Activated naive CD4-positive, alpha-beta T cell treated with anti-CD3 and anti-CD28 coated beads, Interleukin-2, amount 50 U/mL, for 72 hours (primary cell): ENCODE measurements around the gene PHOSPHO1. TPM values are rescaled to one million over a fixed set of nuclear protein-coding genes. Genes with fewer than 3 reads are reported as not detected.

ENCODE experiments used
- ATAC-seq, 2 donors: fragments of 150-1000 bp; cut with Tn5 transposase; 2 replicates each; pipeline ENCODE4 v1.10.0; 2021; ENCODE audit warnings: mild to moderate bottlenecking in 2 of 2, moderate library complexity in 2 of 2
- DNase-seq, 2 donors: peaks; one replicate each; pipeline ENCODE4 v3.0.0; 2021 to 2022; ENCODE audit warnings: low spot score in 2 of 2
- H3K27ac Mint-ChIP-seq, 2 donors: one replicate each; pipeline ENCODE4 v1.8.0; 2022; ENCODE audit warnings: mild to moderate bottlenecking in 2 of 2, mixed read lengths in 2 of 2
- H3K36me3 Mint-ChIP-seq, 2 donors: one replicate each; pipeline ENCODE4 v1.8.0; 2022; ENCODE audit warnings: mixed read lengths in 2 of 2
- H3K9me3 Mint-ChIP-seq, 2 donors: one replicate each; pipeline ENCODE4 v1.8.0; 2022; ENCODE audit warnings: mixed read lengths in 2 of 2
- total RNA-seq, 2 donors: library from RNA; stranded (reverse); gene quantifications; one replicate each; pipeline ENCODE4 v1.2.3, GENCODE V29; 2022

Gene PHOSPHO1
- total RNA-seq, 2 donors from 2014 or later, result not detected

DNA sequence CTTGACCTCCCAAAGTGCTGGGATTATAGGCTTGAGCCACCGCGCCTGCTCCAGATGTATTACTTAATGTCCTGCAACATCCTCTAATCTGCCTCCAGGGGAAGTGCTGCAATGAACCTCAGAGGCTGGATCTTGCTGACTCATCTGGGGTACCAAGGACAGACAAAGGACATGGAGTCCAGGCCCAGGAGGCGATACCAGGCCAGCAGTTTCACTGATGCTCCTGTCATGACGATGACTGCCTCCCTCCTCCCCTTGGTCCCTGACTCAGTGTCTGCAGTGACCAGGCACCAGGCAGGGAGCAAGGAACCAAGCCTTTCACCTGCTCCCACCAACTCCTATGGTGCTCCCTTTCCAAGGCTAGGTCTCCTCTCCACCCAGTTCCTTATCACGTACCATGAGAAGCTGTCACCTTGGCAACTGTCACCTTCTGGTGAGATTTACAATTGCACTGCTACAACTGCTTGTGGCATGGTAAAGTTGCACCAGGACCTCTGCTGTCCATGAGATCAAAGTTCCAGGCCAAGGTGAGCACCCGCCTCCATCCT, 21.6 kb upstream of the PHOSPHO1 start:
- H3K9me3 Mint-ChIP-seq, result no peaks in the 10 kb centered on the region

DNA sequence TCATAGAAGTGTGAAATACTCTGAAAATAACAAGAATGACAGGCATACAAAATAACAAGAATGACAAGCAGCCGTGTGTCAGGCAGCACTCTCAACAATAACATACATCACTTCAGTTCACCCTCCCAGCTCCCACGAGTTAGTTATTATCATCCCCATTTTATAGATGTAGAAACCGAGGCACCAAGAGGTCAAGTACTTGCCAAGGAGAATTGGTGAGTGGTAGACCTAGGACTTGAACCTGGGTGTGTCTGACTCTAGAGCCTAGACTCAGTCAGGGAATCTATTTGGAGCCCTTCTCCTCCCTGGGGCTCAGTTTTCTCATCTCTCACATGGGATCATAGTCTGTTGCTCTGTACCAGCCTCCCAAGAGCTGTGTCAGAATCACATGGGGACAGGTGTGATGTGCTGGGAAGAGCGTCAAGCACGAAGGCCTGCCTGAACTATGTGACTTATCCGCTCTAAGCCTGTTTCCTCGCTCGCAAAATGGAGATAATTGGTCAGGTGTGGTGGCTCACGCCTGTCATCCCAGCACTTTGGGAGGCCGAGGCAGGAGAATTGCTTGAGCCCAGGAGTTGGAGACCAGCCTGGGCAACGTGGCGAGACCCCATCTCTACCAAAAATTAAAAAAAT, 19.4 kb upstream of the PHOSPHO1 start:
- no peaks in the 10 kb centered on the region for H3K9me3 Mint-ChIP-seq
- ATAC-seq, result no peak
- H3K36me3 Mint-ChIP-seq, result no peaks in the 10 kb centered on the region
- DNase-seq, result no peak
- no peak overlapping the region for H3K27ac Mint-ChIP-seq

More for the DNA sequence above, 21.6 kb upstream of the PHOSPHO1 start:
- DNase-seq (no peak), ATAC-seq (no peak)
- no peaks in the 10 kb centered on the region for H3K36me3 Mint-ChIP-seq
- H3K27ac Mint-ChIP-seq, result peak overlapping the region in 1 of 2 donors; percentile 4

DNA sequence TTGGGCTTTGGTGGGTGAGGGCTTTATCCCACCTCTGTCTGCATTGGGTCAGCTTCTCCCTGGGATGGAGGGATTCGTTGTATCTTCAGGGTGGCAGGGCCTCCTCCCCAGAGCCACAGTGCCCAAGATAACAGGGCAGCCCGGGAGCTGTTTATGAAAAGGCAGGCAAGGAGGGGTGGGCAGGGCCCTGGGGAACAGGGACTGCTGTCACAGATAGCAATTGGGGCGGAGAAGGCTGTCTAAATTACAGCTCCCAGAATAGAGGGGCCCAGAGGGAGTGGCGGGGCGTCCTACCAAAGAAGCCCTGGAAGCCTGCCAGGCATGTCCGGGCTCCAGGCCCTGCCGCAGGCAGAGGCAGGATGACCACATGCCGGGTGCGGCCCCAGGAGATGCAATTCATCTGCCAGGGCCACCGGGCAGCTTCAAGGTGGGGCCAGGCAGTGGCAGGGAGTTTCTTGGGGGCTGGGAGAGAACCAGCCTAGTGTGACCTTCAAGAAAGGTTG, 18.8 kb upstream of the PHOSPHO1 start:
- DNase-seq (no peak), ATAC-seq (no peak)
- H3K36me3 Mint-ChIP-seq, result no peaks in the 10 kb centered on the region
- H3K27ac Mint-ChIP-seq, result no peak overlapping the region
- no peaks in the 10 kb centered on the region for H3K9me3 Mint-ChIP-seq

DNA sequence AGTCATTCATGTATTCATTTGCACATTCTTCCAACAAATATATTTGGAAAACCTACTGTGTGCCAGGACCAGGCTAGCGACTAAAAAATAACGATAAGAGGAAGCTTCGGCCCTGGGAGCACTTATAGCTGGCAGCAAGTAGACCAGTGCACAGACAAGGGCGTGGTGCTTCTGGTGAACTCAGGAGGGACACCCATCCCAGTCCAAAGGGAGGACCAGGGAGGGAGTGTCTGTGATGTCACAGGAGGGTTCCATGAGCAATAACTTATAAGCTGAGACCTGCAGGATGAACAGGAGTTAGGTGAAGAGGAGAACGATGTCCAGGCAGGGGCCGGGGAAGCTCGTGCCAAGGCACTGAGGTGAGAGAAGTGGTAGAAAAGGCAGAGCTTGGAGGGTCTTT, 17.4 kb upstream of the PHOSPHO1 start:
- DNase-seq (no peak), ATAC-seq (no peak)
- Mint-ChIP-seq H3K36me3 (no peaks in the 10 kb centered on the region), H3K27ac (no peak overlapping the region), H3K9me3 (no peaks in the 10 kb centered on the region)

DNA sequence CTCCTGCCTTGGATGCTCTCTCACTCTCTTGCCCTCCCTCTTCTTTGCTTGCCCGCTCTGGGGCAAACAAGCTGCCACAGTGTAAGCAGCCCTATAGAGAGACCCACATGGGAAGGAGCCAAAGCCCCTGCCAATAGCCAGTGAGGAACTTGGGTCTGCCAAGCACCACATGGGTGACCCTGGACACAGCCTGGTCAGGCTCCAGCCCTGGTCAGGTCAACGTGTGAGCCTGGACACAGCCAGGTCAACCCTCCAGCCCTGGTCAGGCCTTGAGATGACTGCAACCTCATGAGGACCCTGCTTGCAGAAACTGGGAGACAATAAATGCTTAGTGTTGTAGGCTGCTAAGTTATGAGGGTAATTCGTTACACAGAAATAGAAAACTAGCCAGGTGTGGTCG, 14.3 kb upstream of the PHOSPHO1 start:
- Mint-ChIP-seq H3K9me3 (no peaks in the 10 kb centered on the region), H3K36me3 (no peaks in the 10 kb centered on the region), H3K27ac (no peak overlapping the region)
- no peak for DNase-seq
- no peak for ATAC-seq

DNA sequence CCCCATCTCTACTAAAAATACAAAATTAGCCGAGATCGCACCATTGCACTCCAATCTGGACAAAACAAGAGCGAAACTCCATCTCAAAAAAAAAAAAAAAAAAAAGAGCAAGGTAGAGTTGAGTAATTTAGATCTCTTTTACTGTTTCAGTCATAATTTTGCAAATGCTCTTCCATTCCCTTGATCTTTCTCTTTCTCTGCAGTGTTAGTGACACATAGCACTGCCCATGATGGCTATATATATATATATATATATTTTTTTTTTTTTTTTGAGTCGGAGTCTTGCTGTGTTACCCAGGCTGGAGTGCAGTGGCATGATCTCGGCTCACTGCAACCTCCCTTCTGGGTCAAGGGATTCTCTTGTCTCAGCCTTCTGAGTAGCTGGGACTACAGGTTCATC, 12.2 kb upstream of the PHOSPHO1 start:
- ATAC-seq (peak in 1 of 2 donors; percentile 94), DNase-seq (no peak)
- no peak overlapping the region for H3K27ac Mint-ChIP-seq
- no peaks in the 10 kb centered on the region for H3K36me3 Mint-ChIP-seq
- H3K9me3 Mint-ChIP-seq, result no peaks in the 10 kb centered on the region

DNA sequence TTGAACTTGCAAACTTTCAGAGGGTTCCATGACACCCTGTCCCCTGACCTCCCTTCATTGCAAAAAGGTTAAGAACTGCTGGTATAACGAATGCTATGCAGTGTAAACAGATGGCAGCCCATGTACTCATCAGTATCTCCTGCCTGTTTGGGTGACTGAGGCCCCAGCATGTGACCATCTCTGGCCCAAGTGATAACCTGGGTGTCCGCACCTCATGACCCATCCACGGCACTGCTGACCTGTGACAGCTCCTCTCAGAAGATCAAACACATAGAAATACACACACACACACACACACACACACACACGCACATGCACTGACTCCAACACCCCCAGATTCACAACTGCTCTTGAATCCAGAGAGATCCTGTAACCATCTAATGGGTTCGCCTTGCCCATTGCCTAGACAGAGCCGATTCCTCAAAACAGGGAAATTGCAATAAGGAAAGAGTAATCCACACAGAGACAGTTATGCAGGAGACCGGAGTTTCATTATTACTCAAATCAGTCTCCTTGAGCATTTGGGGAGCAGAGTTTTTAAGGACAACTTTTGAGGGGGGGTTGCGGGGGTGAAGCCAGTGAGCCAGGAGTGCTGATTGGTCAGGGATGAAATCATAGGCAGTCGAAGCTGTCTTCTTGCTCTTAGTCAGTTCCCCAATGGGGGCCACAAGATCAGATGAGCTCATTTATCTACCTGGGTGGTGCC, 11.3 kb upstream of the PHOSPHO1 start:
- Mint-ChIP-seq H3K9me3 (no peaks in the 10 kb centered on the region), H3K27ac (no peak overlapping the region), H3K36me3 (no peaks in the 10 kb centered on the region)
- no peak for DNase-seq
- ATAC-seq, result peak in 1 of 2 donors; percentile 72

DNA sequence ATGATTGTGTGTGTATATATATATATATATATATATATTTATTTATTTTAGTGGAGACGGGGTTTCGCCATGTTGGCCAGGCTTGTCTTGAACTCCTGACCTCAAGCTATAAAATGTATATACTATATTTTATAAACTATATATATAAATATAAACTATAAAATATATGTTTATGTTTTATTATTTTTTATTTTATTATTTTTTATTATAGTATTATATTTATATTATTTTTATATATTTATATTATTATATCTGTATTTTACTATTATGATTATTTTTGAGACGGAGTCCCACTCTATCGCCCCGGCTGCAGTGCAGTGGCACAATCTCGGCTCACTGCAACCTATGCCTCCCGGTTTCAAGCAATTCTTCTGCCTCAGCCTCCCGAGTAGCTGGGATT, 10.5 kb upstream of the PHOSPHO1 start:
- H3K36me3 Mint-ChIP-seq, result no peaks in the 10 kb centered on the region
- ATAC-seq (no peak), DNase-seq (no peak)
- no peaks in the 10 kb centered on the region for H3K9me3 Mint-ChIP-seq
- H3K27ac Mint-ChIP-seq, result no peak overlapping the region

DNA sequence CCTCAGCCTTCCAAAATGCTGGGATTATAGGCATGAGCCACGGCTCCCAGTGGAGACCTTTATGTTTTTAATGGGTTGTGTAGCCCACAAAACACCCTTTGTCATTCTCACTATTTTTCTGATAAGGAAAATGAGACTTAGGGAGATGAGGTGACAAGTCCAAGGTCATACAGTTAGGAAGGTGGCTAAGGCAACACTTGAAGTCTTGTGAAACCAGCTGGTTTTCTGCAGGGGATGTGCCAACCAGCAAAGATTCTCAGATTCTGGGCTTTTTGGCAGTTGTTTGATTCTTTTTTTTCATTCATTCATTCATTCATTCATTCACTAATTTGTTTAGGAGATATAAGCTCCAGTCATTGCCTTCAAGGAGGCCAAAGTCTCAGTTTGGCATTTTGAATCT, 10.0 kb upstream of the PHOSPHO1 start:
- Mint-ChIP-seq H3K27ac (no peak overlapping the region), H3K9me3 (no peaks in the 10 kb centered on the region), H3K36me3 (no peaks in the 10 kb centered on the region)
- ATAC-seq (no peak), DNase-seq (no peak)

DNA sequence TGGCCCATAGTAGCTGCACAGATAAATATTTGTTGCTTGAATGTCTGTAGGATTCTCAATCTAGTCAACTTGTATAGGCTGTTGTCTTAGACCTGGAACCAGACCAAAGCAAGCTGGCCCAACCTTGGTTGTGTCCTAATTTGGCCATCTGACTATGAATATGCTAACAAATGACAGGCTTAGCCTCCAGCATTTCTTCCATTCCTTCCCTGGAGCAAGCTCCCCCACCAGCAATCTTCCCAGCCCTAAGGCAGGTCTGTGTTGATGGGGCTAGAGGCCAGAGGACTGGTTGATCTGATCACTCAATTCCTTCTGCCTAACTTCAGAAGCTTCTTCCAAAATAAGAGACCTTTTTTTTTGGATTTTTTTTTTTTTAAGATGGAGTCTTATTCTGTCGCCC, 9.4 kb upstream of the PHOSPHO1 start:
- Mint-ChIP-seq H3K36me3 (no peaks in the 10 kb centered on the region), H3K27ac (no peak overlapping the region), H3K9me3 (no peaks in the 10 kb centered on the region)
- no peak for DNase-seq
- no peak for ATAC-seq

DNA sequence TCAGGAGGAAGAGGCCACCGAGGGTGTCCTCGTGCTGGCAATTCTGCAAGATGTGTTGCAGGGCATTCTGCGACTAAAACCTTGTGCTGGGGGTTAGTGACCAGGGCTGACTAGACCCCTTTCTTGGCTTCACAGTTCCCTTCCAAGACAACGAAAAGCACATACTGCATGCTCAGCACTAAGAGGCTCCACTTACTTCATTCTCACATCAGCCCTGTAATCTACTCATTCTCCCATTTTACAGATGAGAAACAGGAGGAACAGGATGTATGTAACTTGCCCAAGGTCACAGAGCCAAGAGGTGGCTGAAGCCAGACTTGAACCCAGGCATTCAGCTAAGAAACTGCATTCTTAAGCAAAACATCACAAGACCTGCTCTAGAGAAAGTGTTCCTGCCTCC, 5.3 kb upstream of the PHOSPHO1 start:
- ATAC-seq, result no peak
- H3K9me3 Mint-ChIP-seq, result no peaks in the 10 kb centered on the region
- no peak overlapping the region for H3K27ac Mint-ChIP-seq
- H3K36me3 Mint-ChIP-seq, result no peaks in the 10 kb centered on the region
- no peak for DNase-seq

DNA sequence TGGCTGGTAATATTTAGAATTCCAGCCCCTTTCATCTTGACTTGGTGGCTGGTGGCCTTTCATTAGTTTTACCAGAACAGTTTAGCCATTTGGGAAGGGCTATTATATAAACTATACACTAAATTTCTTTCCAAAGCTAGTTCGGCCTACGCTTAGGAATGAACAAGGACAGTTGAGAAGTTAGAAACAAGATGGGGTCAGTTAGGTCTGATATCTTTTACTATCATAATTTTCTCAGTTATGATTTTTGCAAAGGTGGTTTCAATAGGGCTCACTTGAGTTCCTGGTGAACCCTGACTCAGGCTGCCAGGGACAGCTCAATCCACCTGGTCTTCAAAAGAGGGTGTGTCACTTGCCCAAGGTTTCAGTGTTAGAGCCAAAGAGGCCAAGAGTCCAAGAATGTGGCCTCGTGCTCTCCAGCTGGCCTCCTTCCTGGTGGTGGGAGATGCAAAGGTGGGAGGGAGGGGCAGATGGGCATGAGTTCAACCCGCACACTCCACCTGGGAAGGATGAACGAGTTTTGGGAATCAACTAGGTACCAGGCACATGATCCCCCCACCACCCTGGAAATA, 4.0 kb upstream of the PHOSPHO1 start:
- DNase-seq (no peak), ATAC-seq (no peak)
- Mint-ChIP-seq H3K9me3 (no peaks in the 10 kb centered on the region), H3K36me3 (no peaks in the 10 kb centered on the region), H3K27ac (no peak overlapping the region)

DNA sequence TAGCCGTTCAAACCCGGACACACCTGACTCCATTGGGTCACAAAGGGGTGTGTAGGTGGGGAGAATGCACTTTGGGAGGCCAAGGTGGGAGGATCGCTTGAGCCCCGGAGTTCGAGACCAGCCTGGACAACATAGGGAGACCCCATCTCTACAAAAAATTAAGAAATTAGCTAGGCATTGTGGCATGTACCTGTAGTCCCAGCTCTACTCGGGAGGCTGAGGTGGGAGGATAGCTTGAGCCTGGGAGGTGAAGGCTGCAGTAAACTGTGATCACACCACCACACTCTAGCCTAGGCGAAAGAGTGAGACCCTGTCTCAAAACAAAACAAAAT, 942 bp upstream of the PHOSPHO1 start:
- ATAC-seq (no peak), DNase-seq (no peak)
- Mint-ChIP-seq H3K27ac (no peak overlapping the region), H3K36me3 (no peaks in the 10 kb centered on the region), H3K9me3 (no peaks in the 10 kb centered on the region)

DNA sequence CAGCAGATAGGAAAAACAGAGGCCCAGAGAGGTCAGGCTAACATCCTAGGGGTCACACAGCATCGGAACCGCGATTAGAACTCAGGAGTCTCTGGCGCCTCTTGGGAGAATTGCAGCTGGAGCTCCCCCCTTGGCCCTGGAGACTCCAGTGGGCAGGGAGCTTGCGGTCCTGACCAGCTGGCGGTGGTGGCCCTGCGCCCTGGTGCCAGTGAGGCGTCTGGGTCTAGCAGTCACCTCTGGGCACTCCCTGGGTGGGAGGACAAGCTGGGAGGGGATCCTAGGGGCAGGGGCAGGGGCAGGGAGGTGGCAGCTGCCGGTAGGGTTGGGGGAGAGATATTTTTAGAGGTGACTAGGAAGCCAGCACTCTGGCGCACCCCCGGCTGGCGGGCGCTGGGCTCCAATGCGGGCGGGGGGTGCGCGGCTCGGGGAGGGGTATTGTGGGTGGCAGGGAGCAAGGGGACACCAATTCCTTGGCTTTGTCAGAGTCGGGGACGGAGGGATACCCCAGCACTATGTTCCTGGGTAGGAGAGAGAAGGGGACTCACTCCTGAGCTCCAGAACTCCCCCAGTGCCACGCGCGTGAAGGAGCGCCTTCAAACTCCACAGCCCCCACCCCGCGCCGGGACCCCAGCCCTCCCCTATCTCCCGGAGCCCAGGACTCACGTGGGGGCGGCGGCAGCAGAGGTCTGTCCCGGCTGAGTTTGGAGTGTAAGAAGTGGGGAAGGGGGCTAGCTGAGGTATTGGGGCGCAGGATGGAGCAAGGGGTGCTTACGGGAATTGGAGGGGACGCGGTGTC, 584 bp downstream of the PHOSPHO1 start:
- Mint-ChIP-seq H3K9me3 (no peaks in the 10 kb centered on the region), H3K36me3 (no peaks in the 10 kb centered on the region), H3K27ac (no peak overlapping the region)
- DNase-seq, result no peak
- ATAC-seq, result no peak

DNA sequence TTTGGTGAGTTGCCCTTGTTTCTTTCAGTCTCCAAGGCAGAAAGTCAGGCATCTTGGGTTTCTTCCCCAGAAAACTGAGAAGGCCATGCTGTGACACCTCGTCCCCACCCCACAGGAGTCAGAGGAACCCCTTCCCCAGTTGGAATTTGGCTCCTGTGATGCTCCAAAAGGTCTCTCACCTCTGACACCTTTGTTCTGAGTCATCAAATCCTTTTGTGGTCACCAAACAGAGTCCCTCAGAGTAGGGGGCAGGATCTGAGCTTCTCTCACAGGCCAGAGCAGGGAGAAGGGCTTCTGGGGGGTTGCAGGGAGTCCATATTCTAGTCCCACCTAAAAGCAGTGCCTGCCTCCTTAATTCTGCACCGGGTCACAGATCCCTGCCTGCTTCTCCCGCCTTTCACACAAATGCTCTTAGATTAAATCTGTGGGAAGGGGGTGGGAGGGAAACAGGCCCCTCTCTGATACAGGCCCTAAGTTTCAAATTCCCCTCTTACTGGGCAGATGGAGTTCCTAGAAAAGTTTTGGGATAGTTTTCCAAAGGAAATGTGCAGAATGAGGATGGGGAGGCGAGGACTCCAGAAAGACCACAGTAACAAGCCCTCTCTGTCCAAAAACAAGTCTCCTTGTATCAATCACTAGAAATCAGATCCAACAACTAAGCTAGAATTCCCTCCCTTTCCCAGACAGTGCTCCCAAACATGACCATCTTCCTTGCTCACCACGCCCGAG, 1.3 kb downstream of the PHOSPHO1 start:
- no peak overlapping the region for H3K27ac Mint-ChIP-seq
- H3K9me3 Mint-ChIP-seq, result no peaks in the 10 kb centered on the region

DNA sequence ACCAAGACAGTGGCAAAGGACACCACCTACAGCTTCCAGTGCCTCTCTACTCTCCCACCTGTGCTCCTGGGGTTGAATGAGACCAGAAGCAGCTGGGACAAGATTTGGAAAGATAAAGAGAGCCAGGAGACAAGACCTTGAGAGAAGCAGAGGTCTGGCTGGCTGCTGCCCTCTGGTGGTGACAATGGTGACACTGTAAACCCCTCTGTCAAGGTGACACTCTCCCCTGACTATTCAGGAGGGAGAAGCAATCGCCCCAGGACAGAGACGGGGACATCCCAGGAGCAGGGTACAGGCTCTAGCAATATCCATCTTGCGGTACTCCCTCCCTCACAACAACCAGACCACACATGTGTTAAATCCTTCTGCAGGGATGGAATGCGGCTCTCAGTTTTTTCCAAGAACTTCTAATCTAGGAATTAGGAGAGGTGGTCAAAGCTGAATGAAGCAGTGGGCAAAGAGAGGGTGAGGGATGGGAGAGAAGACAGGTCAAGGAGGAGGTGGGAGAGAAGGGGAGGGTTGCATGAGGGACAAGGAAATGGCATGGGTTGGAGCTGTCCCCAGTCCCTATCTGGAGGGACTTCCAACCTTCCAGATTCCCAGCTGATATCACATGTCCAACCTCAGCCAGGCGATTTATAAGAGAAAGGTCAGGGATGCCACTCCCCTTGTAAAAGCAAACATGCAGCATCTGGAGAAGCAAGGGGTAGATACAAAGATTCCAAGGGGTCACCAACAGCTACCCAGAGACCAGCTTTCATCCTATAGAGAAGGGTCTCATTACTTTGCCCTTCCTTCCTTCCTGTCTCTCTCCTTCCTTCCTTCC, 2.9 kb downstream of the PHOSPHO1 start:
- peak; percentile 66 to 79 for DNase-seq
- Mint-ChIP-seq H3K27ac (peak overlapping the region in 1 of 2 donors; percentile 51), H3K9me3 (no peaks in the 10 kb centered on the region), H3K36me3 (no peaks in the 10 kb centered on the region)
- peak; percentile 49 to 55 for ATAC-seq

More for the DNA sequence above, 1.3 kb downstream of the PHOSPHO1 start:
- DNase-seq, result no peak
- no peaks in the 10 kb centered on the region for H3K36me3 Mint-ChIP-seq
- no peak for ATAC-seq
